HEK293 (cell line): Measurements from ENCODE around the gene TMEM240.
"Not testable (repeated sequence)": the region's sequence is repeated elsewhere in the genome, so short reads cannot be mapped to it uniquely, and the experiment has no call there.

Experiments
- CTCF ChIA-PET: fragments of 350-600 bp; formaldehyde crosslinking; extraction: SDS; loops from one replicate; lab custom pipeline; 2021; ENCODE audit warnings: antibody characterized with exemption; lab: Yijun Ruan, JAX
- POLR2A ChIA-PET: fragments of 300-600 bp; formaldehyde crosslinking; extraction: SDS; loops from one replicate; lab custom pipeline; 2020; ENCODE audit warnings: antibody characterized with exemption, inconsistent platforms; lab: Yijun Ruan, JAX
- H3K27ac ChIP-seq: fragments of 200-500 bp; sonication (Bioruptor generic); 2 replicates; pipeline ENCODE4 v1.5.1; 2014; ENCODE audit warnings: low read depth, low read length, control low read depth, inconsistent platforms; ENCODE audit errors: extremely low read depth
- H3K36me3 ChIP-seq, 2 experiments: fragments of 200-500 bp in 1 of 2; sonication (Bioruptor generic) in 1 of 2; 1 replicate in 1 of 2; 2 replicates in 1 of 2; pipeline ENCODE4 v1.5.1; 2014 to 2017; ENCODE audit warnings: inconsistent platforms in 2 of 2, low read length in 2 of 2; ENCODE audit not compliant: control insufficient read depth in 2 of 2, insufficient read depth in 1 of 2
- H3K4me1 ChIP-seq: fragments of 200-500 bp; sonication (Bioruptor generic); 2 replicates; pipeline ENCODE4 v1.5.1; 2014; ENCODE audit warnings: mild to moderate bottlenecking, low read length, inconsistent platforms; ENCODE audit not compliant: control insufficient read depth, insufficient read depth
- H3K4me3 ChIP-seq: 2 replicates; pipeline ENCODE4 v1.5.1; 2011; ENCODE audit warnings: low read depth, mild to moderate bottlenecking, control low read depth, low read length, moderate library complexity
- H3K9me3 ChIP-seq: fragments of 200-500 bp; sonication (Bioruptor generic); 2 replicates; pipeline ENCODE4 v1.5.1; 2014; ENCODE audit warnings: low read depth, low read length, inconsistent platforms; ENCODE audit not compliant: control insufficient read depth, insufficient read depth
- EGR2 ChIP-seq: fragments of 450-650 bp; formaldehyde crosslinking; IDR thresholded peaks from 2 replicates; pipeline ENCODE4 v1.5.1; 2016; ENCODE audit warnings: low read depth, missing biosample characterization, missing genetic modification characterization
- SP3 ChIP-seq: fragments of 450-650 bp; formaldehyde crosslinking; IDR thresholded peaks from 2 replicates; pipeline ENCODE4 v1.5.1; 2016; ENCODE audit warnings: missing biosample characterization, missing genetic modification characterization
- ZFHX2 ChIP-seq: fragments of 450-650 bp; formaldehyde crosslinking; conservative IDR thresholded peaks from 2 replicates; pipeline ENCODE4 v1.5.1; 2016; ENCODE audit warnings: missing biosample characterization, missing genetic modification characterization
- ZFP37 ChIP-seq: fragments of 450-650 bp; formaldehyde crosslinking; IDR thresholded peaks from 2 replicates; pipeline ENCODE4 v1.5.1; 2016; ENCODE audit warnings: missing biosample characterization, missing genetic modification characterization
- ZNF248 ChIP-seq: fragments of 450-650 bp; formaldehyde crosslinking; IDR thresholded peaks from 2 replicates; pipeline ENCODE4 v1.5.1; 2017; ENCODE audit warnings: missing biosample characterization, missing genetic modification characterization
- ZNF341 ChIP-seq: fragments of 450-650 bp; formaldehyde crosslinking; IDR thresholded peaks from 2 replicates; pipeline ENCODE4; 2016; ENCODE audit warnings: low read depth, missing biosample characterization, missing genetic modification characterization
- ZNF423 ChIP-seq: fragments of 450-650 bp; formaldehyde crosslinking; IDR thresholded peaks from 2 replicates; pipeline ENCODE4 v1.5.1; 2016; ENCODE audit warnings: missing biosample characterization, missing genetic modification characterization
- ZNF544 ChIP-seq: fragments of 450-650 bp; formaldehyde crosslinking; IDR thresholded peaks from 2 replicates; pipeline ENCODE4 v1.5.0; 2017; ENCODE audit warnings: missing biosample characterization, missing genetic modification characterization
- ZNF626 ChIP-seq: fragments of 450-650 bp; sonication (Bioruptor Pico); formaldehyde crosslinking; IDR thresholded peaks from 2 replicates; pipeline ENCODE4 v1.5.1; 2018; ENCODE audit warnings: missing biosample characterization, missing genetic modification characterization, inconsistent platforms
- ZNF654 ChIP-seq: fragments of 450-650 bp; formaldehyde crosslinking; IDR thresholded peaks from 2 replicates; pipeline ENCODE4 v1.5.1; 2016; ENCODE audit warnings: low read depth, missing biosample characterization, missing genetic modification characterization
- ZNF843 ChIP-seq: fragments of 450-650 bp; formaldehyde crosslinking; IDR thresholded peaks from 2 replicates; pipeline ENCODE4 v1.5.1; 2016; ENCODE audit warnings: missing biosample characterization, missing genetic modification characterization
- TF ChIP-seq, protein P1 (sequence below): fragments of 450-650 bp; formaldehyde crosslinking; conservative IDR thresholded peaks from 2 replicates; pipeline ENCODE4 v1.5.1; 2016; ENCODE audit warnings: low read depth, missing biosample characterization, missing genetic modification characterization
- TF ChIP-seq, protein P2 (sequence below): fragments of 450-650 bp; formaldehyde crosslinking; IDR thresholded peaks from 2 replicates; pipeline ENCODE4 v1.5.1; 2016; ENCODE audit warnings: missing biosample characterization, missing genetic modification characterization
- TF ChIP-seq, protein P3 (sequence below): fragments of 450-650 bp; formaldehyde crosslinking; IDR thresholded peaks from 2 replicates; pipeline ENCODE4 v1.5.1; 2016; ENCODE audit warnings: missing biosample characterization, missing genetic modification characterization
- TF ChIP-seq, protein P4 (sequence below): fragments of 450-650 bp; formaldehyde crosslinking; IDR thresholded peaks from 2 replicates; pipeline ENCODE4 v1.5.1; 2017; ENCODE audit warnings: missing biosample characterization, missing genetic modification characterization

The TMEM240 gene

DNA sequence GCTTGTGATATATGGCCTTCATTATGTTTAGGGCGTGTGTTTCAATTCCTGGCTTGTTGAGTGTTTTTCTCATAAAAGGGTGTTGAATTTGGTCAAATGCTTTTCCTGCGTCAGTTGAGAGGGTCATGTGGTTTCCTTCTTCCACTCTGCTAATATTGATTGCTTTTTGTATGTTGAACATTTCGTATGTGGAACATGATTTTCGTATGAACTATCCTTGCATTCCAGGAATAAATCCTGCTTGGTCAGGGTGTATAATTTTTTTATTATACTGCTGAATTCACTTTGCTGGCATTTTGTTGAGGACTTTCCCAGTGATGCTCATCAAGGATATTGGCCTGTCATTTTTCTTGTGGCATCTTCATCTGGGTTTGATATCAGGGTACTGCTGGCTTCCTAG is 33.1 kb downstream of the TMEM240 start (continued):
- TF ChIP-seq, protein P1, sequence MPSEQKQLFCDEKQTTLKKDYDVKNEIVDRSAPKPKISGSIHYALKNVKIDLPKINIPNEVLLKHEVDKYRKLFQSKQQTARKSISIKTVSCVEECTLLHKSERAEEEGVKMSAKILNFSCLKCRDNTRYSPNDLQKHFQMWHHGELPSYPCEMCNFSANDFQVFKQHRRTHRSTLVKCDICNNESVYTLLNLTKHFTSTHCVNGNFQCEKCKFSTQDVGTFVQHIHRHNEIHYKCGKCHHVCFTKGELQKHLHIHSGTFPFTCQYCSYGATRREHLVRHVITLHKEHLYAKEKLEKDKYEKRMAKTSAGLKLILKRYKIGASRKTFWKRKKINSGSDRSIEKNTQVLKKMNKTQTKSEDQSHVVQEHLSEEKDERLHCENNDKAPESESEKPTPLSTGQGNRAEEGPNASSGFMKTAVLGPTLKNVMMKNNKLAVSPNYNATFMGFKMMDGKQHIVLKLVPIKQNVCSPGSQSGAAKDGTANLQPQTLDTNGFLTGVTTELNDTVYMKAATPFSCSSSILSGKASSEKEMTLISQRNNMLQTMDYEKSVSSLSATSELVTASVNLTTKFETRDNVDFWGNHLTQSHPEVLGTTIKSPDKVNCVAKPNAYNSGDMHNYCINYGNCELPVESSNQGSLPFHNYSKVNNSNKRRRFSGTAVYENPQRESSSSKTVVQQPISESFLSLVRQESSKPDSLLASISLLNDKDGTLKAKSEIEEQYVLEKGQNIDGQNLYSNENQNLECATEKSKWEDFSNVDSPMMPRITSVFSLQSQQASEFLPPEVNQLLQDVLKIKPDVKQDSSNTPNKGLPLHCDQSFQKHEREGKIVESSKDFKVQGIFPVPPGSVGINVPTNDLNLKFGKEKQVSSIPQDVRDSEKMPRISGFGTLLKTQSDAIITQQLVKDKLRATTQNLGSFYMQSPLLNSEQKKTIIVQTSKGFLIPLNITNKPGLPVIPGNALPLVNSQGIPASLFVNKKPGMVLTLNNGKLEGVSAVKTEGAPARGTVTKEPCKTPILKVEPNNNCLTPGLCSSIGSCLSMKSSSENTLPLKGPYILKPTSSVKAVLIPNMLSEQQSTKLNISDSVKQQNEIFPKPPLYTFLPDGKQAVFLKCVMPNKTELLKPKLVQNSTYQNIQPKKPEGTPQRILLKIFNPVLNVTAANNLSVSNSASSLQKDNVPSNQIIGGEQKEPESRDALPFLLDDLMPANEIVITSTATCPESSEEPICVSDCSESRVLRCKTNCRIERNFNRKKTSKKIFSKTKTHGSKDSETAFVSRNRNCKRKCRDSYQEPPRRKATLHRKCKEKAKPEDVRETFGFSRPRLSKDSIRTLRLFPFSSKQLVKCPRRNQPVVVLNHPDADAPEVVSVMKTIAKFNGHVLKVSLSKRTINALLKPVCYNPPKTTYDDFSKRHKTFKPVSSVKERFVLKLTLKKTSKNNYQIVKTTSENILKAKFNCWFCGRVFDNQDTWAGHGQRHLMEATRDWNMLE (tag by site-specific recombination): no peak
- TF ChIP-seq ZNF544 (tag by site-specific recombination) (no peak), ZNF843 (no peak), SP3 (tag by site-specific recombination) (no peak), ZFP37 (tag by site-specific recombination) (no peak), ZNF341 (tag by site-specific recombination) (no peak), ZNF654 (no peak), ZNF626 (tag by site-specific recombination) (no peak), ZNF423 (tag by site-specific recombination) (no peak), ZNF248 (tag by site-specific recombination) (no peak)
- TF ChIP-seq, protein P2, sequence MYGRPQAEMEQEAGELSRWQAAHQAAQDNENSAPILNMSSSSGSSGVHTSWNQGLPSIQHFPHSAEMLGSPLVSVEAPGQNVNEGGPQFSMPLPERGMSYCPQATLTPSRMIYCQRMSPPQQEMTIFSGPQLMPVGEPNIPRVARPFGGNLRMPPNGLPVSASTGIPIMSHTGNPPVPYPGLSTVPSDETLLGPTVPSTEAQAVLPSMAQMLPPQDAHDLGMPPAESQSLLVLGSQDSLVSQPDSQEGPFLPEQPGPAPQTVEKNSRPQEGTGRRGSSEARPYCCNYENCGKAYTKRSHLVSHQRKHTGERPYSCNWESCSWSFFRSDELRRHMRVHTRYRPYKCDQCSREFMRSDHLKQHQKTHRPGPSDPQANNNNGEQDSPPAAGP: no peak
- TF ChIP-seq, protein P3, sequence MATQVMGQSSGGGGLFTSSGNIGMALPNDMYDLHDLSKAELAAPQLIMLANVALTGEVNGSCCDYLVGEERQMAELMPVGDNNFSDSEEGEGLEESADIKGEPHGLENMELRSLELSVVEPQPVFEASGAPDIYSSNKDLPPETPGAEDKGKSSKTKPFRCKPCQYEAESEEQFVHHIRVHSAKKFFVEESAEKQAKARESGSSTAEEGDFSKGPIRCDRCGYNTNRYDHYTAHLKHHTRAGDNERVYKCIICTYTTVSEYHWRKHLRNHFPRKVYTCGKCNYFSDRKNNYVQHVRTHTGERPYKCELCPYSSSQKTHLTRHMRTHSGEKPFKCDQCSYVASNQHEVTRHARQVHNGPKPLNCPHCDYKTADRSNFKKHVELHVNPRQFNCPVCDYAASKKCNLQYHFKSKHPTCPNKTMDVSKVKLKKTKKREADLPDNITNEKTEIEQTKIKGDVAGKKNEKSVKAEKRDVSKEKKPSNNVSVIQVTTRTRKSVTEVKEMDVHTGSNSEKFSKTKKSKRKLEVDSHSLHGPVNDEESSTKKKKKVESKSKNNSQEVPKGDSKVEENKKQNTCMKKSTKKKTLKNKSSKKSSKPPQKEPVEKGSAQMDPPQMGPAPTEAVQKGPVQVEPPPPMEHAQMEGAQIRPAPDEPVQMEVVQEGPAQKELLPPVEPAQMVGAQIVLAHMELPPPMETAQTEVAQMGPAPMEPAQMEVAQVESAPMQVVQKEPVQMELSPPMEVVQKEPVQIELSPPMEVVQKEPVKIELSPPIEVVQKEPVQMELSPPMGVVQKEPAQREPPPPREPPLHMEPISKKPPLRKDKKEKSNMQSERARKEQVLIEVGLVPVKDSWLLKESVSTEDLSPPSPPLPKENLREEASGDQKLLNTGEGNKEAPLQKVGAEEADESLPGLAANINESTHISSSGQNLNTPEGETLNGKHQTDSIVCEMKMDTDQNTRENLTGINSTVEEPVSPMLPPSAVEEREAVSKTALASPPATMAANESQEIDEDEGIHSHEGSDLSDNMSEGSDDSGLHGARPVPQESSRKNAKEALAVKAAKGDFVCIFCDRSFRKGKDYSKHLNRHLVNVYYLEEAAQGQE: no peak
- TF ChIP-seq, protein P4, sequence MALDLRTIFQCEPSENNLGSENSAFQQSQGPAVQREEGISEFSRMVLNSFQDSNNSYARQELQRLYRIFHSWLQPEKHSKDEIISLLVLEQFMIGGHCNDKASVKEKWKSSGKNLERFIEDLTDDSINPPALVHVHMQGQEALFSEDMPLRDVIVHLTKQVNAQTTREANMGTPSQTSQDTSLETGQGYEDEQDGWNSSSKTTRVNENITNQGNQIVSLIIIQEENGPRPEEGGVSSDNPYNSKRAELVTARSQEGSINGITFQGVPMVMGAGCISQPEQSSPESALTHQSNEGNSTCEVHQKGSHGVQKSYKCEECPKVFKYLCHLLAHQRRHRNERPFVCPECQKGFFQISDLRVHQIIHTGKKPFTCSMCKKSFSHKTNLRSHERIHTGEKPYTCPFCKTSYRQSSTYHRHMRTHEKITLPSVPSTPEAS (tag by site-specific recombination): no peak

DNA sequence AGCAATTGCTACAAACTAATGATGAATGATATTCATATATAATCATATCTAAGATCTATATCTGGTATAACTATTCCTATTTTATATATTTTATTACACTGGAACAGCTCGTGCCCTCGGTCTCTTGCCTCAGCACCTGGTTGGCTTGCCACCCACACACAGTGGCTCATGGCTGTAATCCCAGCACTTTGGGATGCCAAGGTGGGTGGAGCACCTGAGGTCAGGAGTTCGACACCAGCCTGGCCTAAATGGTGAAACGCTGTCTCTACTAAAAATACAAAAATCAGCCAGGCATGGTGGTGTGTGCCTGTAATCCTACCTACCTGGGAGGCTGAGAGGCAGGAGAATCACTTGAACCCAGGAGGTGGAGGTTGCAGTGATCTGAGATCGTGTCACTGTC is 34.6 kb downstream of the TMEM240 start:
- H3K9me3 ChIP-seq, H3K4me3 ChIP-seq, H3K27ac ChIP-seq, H3K4me1 ChIP-seq, H3K36me3 ChIP-seq: not testable (repeated sequence)
- POLR2A ChIA-PET: interaction anchor here (0.9 to 1.7 kb wide), 2 partner anchors 105 to 171 kb away, joined by 3 to 7 read pairs; no protein-coding TSS in a partner anchor
- TF ChIP-seq ZFHX2 (tag by site-specific recombination): peak; percentile 64
- TF ChIP-seq EGR2 (tag by site-specific recombination): peak; percentile 44; the same call in 1 of the 2 replicates
- CTCF ChIA-PET: interaction anchor here (1.0 to 1.6 kb wide), 4 partner anchors 12 to 214 kb away, joined by 4 to 9 read pairs (median 4); no protein-coding TSS in a partner anchor
